Neutrophil (primary cell): ENCODE data around the gene METTL3.

Source experiments
- H3K27ac ChIP-seq: fragments of 200-600 bp; sonication (generic); 2 replicates; pipeline ENCODE4 v1.5.1; 2016; ENCODE audit warnings: mild to moderate bottlenecking, moderate library complexity
- H3K27me3 ChIP-seq: fragments of 200-600 bp; sonication (generic); 2 replicates; pipeline ENCODE4 v1.6.0; 2016; ENCODE audit warnings: mild to moderate bottlenecking
- H3K36me3 ChIP-seq: fragments of 200-600 bp; sonication (generic); 2 replicates; pipeline ENCODE4 v1.5.1; 2017
- H3K4me1 ChIP-seq, 2 experiments: fragments of 200-600 bp in 1 of 2; sonication (generic) in 1 of 2; 1 replicate in 1 of 2; 2 replicates in 1 of 2; pipeline versions ENCODE4 v1.5.1 to v1.6.1; 2013 to 2016; ENCODE audit warnings: low read depth in 1 of 2, low read length in 1 of 2, mild to moderate bottlenecking in 1 of 2, moderate library complexity in 1 of 2; ENCODE audit not compliant: control insufficient read depth in 1 of 2, insufficient read depth in 1 of 2
- H3K4me3 ChIP-seq, 2 experiments: fragments of 200-600 bp in 1 of 2; sonication (generic) in 1 of 2; 1 replicate in 1 of 2; 2 replicates in 1 of 2; pipeline ENCODE4 v1.5.1; 2013 to 2016; ENCODE audit warnings: low read depth in 1 of 2, low read length in 1 of 2, mild to moderate bottlenecking in 1 of 2, moderate library complexity in 1 of 2
- H3K9me3 ChIP-seq: fragments of 200-600 bp; sonication (generic); 2 replicates; pipeline ENCODE4 v1.5.1; 2016
- CTCF ChIP-seq: fragments of 200-600 bp; sonication (generic); IDR thresholded peaks from 2 replicates; pipeline ENCODE4 v1.5.1; 2016; ENCODE audit warnings: antibody characterized with exemption

The METTL3 gene

DNA sequence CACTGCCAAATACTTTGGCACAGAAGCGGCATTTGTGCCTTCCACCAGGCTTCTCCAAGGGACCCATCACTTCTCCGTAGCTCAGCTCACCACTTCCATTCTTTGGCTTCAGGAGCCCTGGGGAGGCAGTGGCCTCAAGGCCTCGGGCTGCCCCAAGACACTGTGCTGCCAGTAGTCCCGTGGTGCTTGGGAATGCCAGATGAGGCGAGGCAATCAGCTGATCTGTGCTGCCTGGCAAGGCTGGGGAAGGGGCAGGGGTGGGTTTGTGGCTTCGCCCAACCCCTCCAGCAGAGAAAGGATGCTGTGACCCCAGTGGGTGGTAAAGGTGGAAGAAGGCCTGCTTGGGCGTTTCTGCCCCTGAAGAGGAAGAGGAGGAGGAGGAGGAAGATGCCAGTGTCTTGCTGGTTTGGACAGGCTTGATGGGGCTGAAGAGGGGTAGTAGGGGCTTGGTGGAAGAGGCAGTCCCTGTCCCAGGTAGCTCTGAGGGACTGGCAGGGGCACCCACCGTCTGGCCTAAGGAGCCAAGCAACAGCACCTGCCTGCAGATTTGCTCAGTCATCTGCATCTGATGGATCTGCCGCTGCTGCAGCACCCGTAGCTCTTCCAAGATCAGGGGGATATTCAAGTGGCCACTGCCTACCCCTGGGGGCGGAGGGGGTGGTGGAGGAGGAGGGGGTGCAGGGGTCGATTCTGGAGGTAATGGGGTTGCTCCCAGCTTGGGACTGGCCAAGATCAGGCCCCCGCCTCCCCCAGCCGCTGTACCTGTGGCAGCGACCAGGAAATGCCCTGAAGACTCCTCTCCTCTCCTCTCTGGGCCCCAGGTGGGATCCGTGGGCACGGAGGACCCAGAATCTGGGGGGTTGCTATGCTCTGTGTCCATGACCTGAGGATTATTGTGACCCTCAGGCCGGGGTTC is 13.7 kb upstream of the METTL3 start:
- Histone ChIP-seq H3K4me1 (peaks cover 33 to 37% of the 10 kb centered on the region in 2 experiments), H3K27ac (no peak overlapping the region), H3K9me3 (no peaks in the 10 kb centered on the region), H3K4me3 (no peak overlapping the region), H3K36me3 (no peaks in the 10 kb centered on the region), H3K27me3 (peaks cover 68% of the 10 kb centered on the region)
- no peak for TF ChIP-seq CTCF

DNA sequence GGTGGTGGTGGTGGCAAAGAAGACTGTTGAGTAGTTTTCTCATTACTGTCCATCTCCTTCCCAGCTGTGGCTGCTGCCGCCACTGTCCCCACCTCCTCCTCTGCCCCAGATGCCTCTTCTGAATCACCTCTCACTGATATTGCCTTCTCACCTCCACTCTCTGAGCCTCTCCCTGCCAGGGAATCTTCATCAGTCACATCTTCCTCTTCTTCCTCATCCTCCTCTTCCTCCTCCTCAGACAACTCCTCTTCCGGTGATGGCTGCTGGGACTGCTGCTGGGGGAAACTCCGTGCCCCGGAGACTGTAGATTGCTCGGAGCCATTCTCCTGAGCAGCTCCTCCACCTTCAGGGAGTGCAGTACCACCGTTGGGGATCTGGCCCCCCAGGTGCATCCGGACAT is 12.1 kb upstream of the METTL3 start:
- H3K9me3 ChIP-seq, result no peaks in the 10 kb centered on the region
- no peak overlapping the region for H3K27ac ChIP-seq
- TF ChIP-seq CTCF, result no peak
- H3K4me1 ChIP-seq, result peaks cover 19 to 25% of the 10 kb centered on the region in 2 experiments
- peaks cover 82% of the 10 kb centered on the region for H3K27me3 ChIP-seq
- no peak overlapping the region for H3K4me3 ChIP-seq
- no peaks in the 10 kb centered on the region for H3K36me3 ChIP-seq

DNA sequence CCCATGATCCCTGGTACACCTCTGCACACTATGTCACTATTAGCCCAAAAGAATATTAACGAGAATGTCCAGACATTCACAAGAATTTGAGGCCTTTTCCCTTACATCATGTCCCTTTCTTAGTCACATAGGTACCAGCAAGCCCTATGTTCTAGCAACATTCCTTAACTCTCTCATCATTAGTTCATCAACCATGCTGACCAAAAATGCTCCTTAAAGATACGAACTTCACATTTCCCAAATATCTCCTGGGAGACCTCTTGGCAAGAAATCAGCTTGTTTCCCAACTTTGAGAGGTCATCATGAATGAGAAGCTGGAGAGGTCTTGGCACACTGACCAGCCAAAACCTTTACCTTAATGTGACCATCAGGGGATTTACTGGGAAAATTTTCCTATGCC is 10.4 kb upstream of the METTL3 start:
- TF ChIP-seq CTCF, result no peak
- Histone ChIP-seq H3K27ac (no peak overlapping the region), H3K9me3 (no peaks in the 10 kb centered on the region), H3K27me3 (peaks cover 86% of the 10 kb centered on the region), H3K4me1 (peaks cover 2 to 8% of the 10 kb centered on the region in 2 experiments), H3K4me3 (no peak overlapping the region), H3K36me3 (no peaks in the 10 kb centered on the region)

- H3K4me1 ChIP-seq, result peaks cover 0 to under 1% of the 10 kb centered on the region in 2 experiments
- peaks cover 78% of the 10 kb centered on the region for H3K27me3 ChIP-seq
- no peak overlapping the region for H3K4me3 ChIP-seq
- no peaks in the 10 kb centered on the region for H3K36me3 ChIP-seq
- no peak overlapping the region for H3K27ac ChIP-seq
- no peak for TF ChIP-seq CTCF
- no peaks in the 10 kb centered on the region for H3K9me3 ChIP-seq
Measured at GRCh38 chr14:21520767-21521166, 9.6 kb upstream of the METTL3 start.

GRCh38 chr14:21518725-21519124 is 7.6 kb upstream of the METTL3 start:
- Histone ChIP-seq H3K36me3 (no peaks in the 10 kb centered on the region), H3K4me1 (no peaks in the 10 kb centered on the region), H3K9me3 (no peaks in the 10 kb centered on the region), H3K27ac (no peak overlapping the region), H3K27me3 (peaks cover 64% of the 10 kb centered on the region), H3K4me3 (no peak overlapping the region)
- no peak for TF ChIP-seq CTCF
